ENCODE data around the gene SETD9. TPM values are rescaled to one million over a fixed set of nuclear protein-coding genes. Genes with fewer than 3 reads are reported as not detected.

SETD9 gene
- 10.2 and 10.3 TPM in 2 replicates for total RNA-seq

GRCh38 chr5:56909294-56910209 lies at the start of gene SETD9:
Gene SETD9, plus strand, starts transcription at chr5:56909596. Its CDS starts 50 bp downstream, at chr5:56909646.
- Histone ChIP-seq H3K36me3 (ENCODE audit: control insufficient read depth, insufficient read depth, low read length) (peaks cover 1% of the 10 kb centered on the region), H3K27me3 (ENCODE audit: control insufficient read depth, insufficient read depth, low read length) (no peaks in the 10 kb centered on the region), H3K4me3 (ENCODE audit: low read depth, low read length) (peak within 1 kb of the TSS; percentile 74)
- FAIRE-seq (no peak), DNase-seq (ENCODE audit: low read depth) (peak; percentile 89)
- no peak for TF ChIP-seq CTCF (IDR thresholded peaks at IDR 0.05; ENCODE audit: insufficient read depth, low read length, severe bottlenecking)

GRCh38 chr5:56861893-56862485 lies 47.4 kb upstream of the SETD9 start:
- Histone ChIP-seq H3K27me3 (ENCODE audit: control insufficient read depth, insufficient read depth, low read length) (no peaks in the 10 kb centered on the region), H3K36me3 (ENCODE audit: control insufficient read depth, insufficient read depth, low read length) (peaks cover 1% of the 10 kb centered on the region), H3K4me3 (ENCODE audit: low read depth, low read length) (no peak overlapping the region)
- no peak for FAIRE-seq
- DNase-seq (ENCODE audit: low read depth) = peak; percentile 54
- no peak for TF ChIP-seq CTCF (IDR thresholded peaks at IDR 0.05; ENCODE audit: insufficient read depth, low read length, severe bottlenecking)

- no peak overlapping the region for H3K4me3 ChIP-seq (ENCODE audit: low read depth, low read length)
- H3K36me3 ChIP-seq (ENCODE audit: control insufficient read depth, insufficient read depth, low read length) = peaks cover 1% of the 10 kb centered on the region
- FAIRE-seq = no peak
Observed at GRCh38 chr5:56862909-56863308, 46.5 kb upstream of the SETD9 start.

GRCh38 chr5:56871777-56872176 lies 37.6 kb upstream of the SETD9 start:
- Histone ChIP-seq H3K36me3 (ENCODE audit: control insufficient read depth, insufficient read depth, low read length) (peaks cover 6% of the 10 kb centered on the region), H3K4me3 (ENCODE audit: low read depth, low read length) (no peak overlapping the region), H3K27me3 (ENCODE audit: control insufficient read depth, insufficient read depth, low read length) (no peaks in the 10 kb centered on the region)
- no peak for FAIRE-seq
- no peak for TF ChIP-seq CTCF (IDR thresholded peaks at IDR 0.05; ENCODE audit: insufficient read depth, low read length, severe bottlenecking)
- no peak for DNase-seq (ENCODE audit: low read depth)

More at GRCh38 chr5:56862909-56863308, 46.5 kb upstream of the SETD9 start:
- H3K27me3 ChIP-seq (ENCODE audit: control insufficient read depth, insufficient read depth, low read length) = no peaks in the 10 kb centered on the region
- TF ChIP-seq CTCF (IDR thresholded peaks at IDR 0.05; ENCODE audit: insufficient read depth, low read length, severe bottlenecking) = no peak
- no peak for DNase-seq (ENCODE audit: low read depth)

- FAIRE-seq = no peak
- no peak for TF ChIP-seq CTCF (IDR thresholded peaks at IDR 0.05; ENCODE audit: insufficient read depth, low read length, severe bottlenecking)
- H3K27me3 ChIP-seq (ENCODE audit: control insufficient read depth, insufficient read depth, low read length) = no peaks in the 10 kb centered on the region
- DNase-seq (ENCODE audit: low read depth) = no peak
- H3K36me3 ChIP-seq (ENCODE audit: control insufficient read depth, insufficient read depth, low read length) = peaks cover 7% of the 10 kb centered on the region
- H3K4me3 ChIP-seq (ENCODE audit: low read depth, low read length) = no peak overlapping the region
Observed at GRCh38 chr5:56873056-56873455, 36.3 kb upstream of the SETD9 start.
